DND-41 (cell line): ENCODE measurements around the gene DHCR24.

Source experiments
- ATAC-seq: fragments of 200-7000 bp; cut with Tn5 transposase; 3 replicates; pipeline ENCODE4 v1.9.1; 2021; ENCODE audit warnings: low read depth; ENCODE audit not compliant: insufficient read depth
- DNase-seq: peaks from one replicate; pipeline ENCODE4 v3.0.0-alpha.2; 2020
- H2AFZ ChIP-seq: 2 replicates; pipeline ENCODE4 v1.6.0; 2012; ENCODE audit warnings: low read depth, low read length
- H3K27ac ChIP-seq: 2 replicates; pipeline ENCODE4 v1.5.1; 2012; ENCODE audit warnings: low read length, inconsistent platforms
- H3K27me3 ChIP-seq: fragments of 200-600 bp; sonication (generic); 2 replicates; pipeline ENCODE4 v1.6.0; 2012; ENCODE audit warnings: low read length, mild to moderate bottlenecking, inconsistent platforms; ENCODE audit not compliant: insufficient read depth, poor library complexity
- H3K36me3 ChIP-seq: 2 replicates; pipeline ENCODE4 v1.5.1; 2012; ENCODE audit warnings: low read length, inconsistent platforms; ENCODE audit not compliant: insufficient read depth
- H3K4me1 ChIP-seq: 2 replicates; pipeline ENCODE4 v1.5.1; 2012; ENCODE audit warnings: mild to moderate bottlenecking, low read length; ENCODE audit not compliant: insufficient read depth
- H3K4me2 ChIP-seq: 2 replicates; pipeline ENCODE4 v1.6.0; 2012; ENCODE audit warnings: mild to moderate bottlenecking, moderate library complexity, low read length, inconsistent platforms; ENCODE audit not compliant: insufficient read depth
- H3K4me3 ChIP-seq, 2 experiments: fragments of 200-600 bp in 1 of 2; shearing (Covaris generic) in 1 of 2; 2 replicates each; pipeline ENCODE4 v1.5.1; 2012 to 2016; ENCODE audit warnings: inconsistent platforms in 2 of 2, low read length in 2 of 2, mild to moderate bottlenecking in 2 of 2, low read depth in 1 of 2, moderate library complexity in 1 of 2
- H3K79me2 ChIP-seq: 2 replicates; pipeline ENCODE4 v1.6.0; 2012; ENCODE audit warnings: low read length, inconsistent platforms; ENCODE audit not compliant: insufficient read depth
- H3K9ac ChIP-seq: 2 replicates; pipeline ENCODE4 v1.6.0; 2012; ENCODE audit warnings: low read depth, mild to moderate bottlenecking, inconsistent platforms, low read length, moderate library complexity
- H3K9me3 ChIP-seq: 2 replicates; pipeline ENCODE4 v1.5.1; 2012; ENCODE audit warnings: low read length, moderate library complexity, mild to moderate bottlenecking, inconsistent platforms; ENCODE audit not compliant: insufficient read depth, severe bottlenecking
- H4K20me1 ChIP-seq: 2 replicates; pipeline ENCODE4 v1.6.0; 2012; ENCODE audit warnings: low read length; ENCODE audit not compliant: insufficient read depth
- EZH2 ChIP-seq: IDR thresholded peaks from 3 replicates; pipeline ENCODE4 v1.6.1; 2012; ENCODE audit warnings: borderline replicate concordance, low read depth, mild to moderate bottlenecking, moderate library complexity, low read length, inconsistent platforms; ENCODE audit not compliant: severe bottlenecking
- TF ChIP-seq, protein P1 (sequence below): IDR thresholded peaks from 2 replicates; pipeline ENCODE4 v1.5.1; 2012; ENCODE audit warnings: borderline replicate concordance, low read length, moderate library complexity, mild to moderate bottlenecking; ENCODE audit not compliant: poor library complexity, severe bottlenecking; ENCODE audit errors: extremely low read depth

Gene DHCR24

GRCh38 chr1:54927472-54928240, 40.7 kb upstream of the DHCR24 start:
- Histone ChIP-seq H4K20me1 (no peaks in the 10 kb centered on the region), H2AFZ (no peak overlapping the region), H3K36me3 (no peaks in the 10 kb centered on the region), H3K9me3 (no peaks in the 10 kb centered on the region), H3K4me3 (no peak overlapping the region), H3K9ac (no peak overlapping the region), H3K79me2 (no peaks in the 10 kb centered on the region), H3K27ac (no peak overlapping the region), H3K4me2 (no peak overlapping the region), H3K4me1 (no peaks in the 10 kb centered on the region), H3K27me3 (peaks cover 12% of the 10 kb centered on the region)
- ATAC-seq (no peak), DNase-seq (no peak)
- no peak for TF ChIP-seq EZH2
- TF ChIP-seq, protein P1, sequence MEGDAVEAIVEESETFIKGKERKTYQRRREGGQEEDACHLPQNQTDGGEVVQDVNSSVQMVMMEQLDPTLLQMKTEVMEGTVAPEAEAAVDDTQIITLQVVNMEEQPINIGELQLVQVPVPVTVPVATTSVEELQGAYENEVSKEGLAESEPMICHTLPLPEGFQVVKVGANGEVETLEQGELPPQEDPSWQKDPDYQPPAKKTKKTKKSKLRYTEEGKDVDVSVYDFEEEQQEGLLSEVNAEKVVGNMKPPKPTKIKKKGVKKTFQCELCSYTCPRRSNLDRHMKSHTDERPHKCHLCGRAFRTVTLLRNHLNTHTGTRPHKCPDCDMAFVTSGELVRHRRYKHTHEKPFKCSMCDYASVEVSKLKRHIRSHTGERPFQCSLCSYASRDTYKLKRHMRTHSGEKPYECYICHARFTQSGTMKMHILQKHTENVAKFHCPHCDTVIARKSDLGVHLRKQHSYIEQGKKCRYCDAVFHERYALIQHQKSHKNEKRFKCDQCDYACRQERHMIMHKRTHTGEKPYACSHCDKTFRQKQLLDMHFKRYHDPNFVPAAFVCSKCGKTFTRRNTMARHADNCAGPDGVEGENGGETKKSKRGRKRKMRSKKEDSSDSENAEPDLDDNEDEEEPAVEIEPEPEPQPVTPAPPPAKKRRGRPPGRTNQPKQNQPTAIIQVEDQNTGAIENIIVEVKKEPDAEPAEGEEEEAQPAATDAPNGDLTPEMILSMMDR = no peak

GRCh38 chr1:54926970-54927369, 40.0 kb upstream of the DHCR24 start:
- TF ChIP-seq, protein P1 = no peak
- TF ChIP-seq EZH2 = no peak
- Histone ChIP-seq H3K4me2 (no peak overlapping the region), H3K79me2 (no peaks in the 10 kb centered on the region), H3K27me3 (peaks cover 12% of the 10 kb centered on the region), H3K36me3 (no peaks in the 10 kb centered on the region), H3K4me1 (no peaks in the 10 kb centered on the region), H3K9ac (no peak overlapping the region), H2AFZ (no peak overlapping the region), H3K27ac (no peak overlapping the region), H4K20me1 (no peaks in the 10 kb centered on the region), H3K4me3 (no peak overlapping the region), H3K9me3 (no peaks in the 10 kb centered on the region)
- DNase-seq (no peak), ATAC-seq (no peak)

DNA sequence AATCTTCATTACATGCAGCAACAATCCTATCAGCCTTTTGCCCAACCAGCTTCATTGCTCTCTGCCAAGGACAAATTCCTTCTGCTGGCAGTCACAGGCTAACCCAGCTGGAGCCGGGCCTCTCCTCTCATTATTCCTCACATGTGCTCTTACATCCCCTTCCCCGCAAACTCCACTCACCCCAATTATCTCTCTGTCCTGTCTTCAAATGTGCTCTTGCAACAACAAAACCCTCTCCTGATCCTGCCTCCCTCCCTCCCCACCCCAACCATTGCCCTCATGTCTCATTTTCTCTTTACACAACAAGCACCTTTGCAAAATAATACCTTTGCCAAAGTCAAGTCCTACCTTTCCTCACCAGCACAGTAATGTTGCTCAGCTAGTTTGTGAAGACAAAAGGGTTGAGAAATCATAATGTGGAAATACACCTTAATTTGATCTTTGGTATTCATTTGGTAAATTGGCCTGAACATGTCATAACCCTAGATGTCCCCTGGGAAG, 36.0 kb upstream of the DHCR24 start:
- TF ChIP-seq, protein P1 = no peak
- TF ChIP-seq EZH2 = no peak
- Histone ChIP-seq H4K20me1 (no peaks in the 10 kb centered on the region), H3K9ac (no peak overlapping the region), H2AFZ (no peak overlapping the region), H3K27ac (no peak overlapping the region), H3K27me3 (peaks cover 4% of the 10 kb centered on the region), H3K4me3 (no peak overlapping the region), H3K4me2 (no peak overlapping the region), H3K9me3 (no peaks in the 10 kb centered on the region), H3K4me1 (no peaks in the 10 kb centered on the region), H3K79me2 (no peaks in the 10 kb centered on the region), H3K36me3 (no peaks in the 10 kb centered on the region)
- DNase-seq (no peak), ATAC-seq (no peak)
